ENCODE measurements around the gene GFM1. TPM values are rescaled to one million over a fixed set of nuclear protein-coding genes. Genes with fewer than 3 reads are reported as not detected.

Gene GFM1
- total RNA-seq, 1 donor from 2014 or later: 56.4 TPM

DNA sequence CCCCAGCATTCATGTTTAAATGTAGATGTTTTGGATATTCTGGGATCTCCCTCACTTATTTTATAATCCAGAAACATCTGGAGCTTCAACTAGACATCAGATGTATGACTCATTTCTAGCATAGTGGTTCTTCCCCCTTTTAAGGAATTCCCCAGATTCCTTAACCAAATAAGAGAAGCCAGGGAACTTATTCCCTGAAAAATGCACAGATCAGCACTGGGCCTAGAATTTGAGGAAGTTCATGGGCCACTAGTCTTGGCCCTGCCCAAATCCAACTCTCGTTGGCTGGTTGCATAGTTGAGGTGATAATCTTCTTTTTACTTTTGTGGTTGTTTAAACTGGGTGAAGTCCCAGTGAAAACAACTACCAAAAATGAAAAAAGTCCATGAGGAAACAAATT lies 67.6 kb downstream of the GFM1 start:
- CTCF ChIA-PET: no interaction called here
- intact Hi-C loops (cut with micrococcal nuclease): no loop called here
- Mint-ChIP-seq H3K9me3 (no peaks in the 10 kb centered on the region), H3K27ac (no peak overlapping the region), H3K36me3 (ENCODE audit: low read depth) (peaks cover 60% of the 10 kb centered on the region), H3K27me3 (no peaks in the 10 kb centered on the region), H3K4me3 (no peak overlapping the region), H3K4me1 (peaks cover 5% of the 10 kb centered on the region)
- DNase-seq (no peak), ATAC-seq (ENCODE audit: low read depth) (no peak)
- TF ChIP-seq CTCF (IDR thresholded peaks at IDR 0.05): no peak
- POLR2A ChIA-PET: no interaction called here

DNA sequence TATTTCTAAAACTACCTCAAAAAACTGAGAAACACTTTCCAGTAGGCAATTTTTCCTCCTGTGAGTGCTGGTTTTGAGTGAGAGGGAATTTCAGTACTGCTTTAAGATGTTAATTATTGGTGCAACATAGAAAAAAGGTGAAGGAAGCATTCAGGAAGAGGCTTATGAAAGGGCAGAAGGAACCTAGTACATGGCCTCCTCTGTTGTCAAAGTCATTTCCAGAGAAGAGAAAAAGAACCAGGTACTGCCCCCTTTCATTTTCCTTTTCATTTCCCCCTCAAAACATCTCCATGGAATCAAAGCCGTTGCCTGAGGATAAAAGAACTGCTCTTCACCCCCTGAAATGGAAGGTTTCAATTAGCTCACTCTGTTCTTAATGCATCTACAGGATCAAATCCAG lies 68.1 kb downstream of the GFM1 start:
- DNase-seq (no peak), ATAC-seq (ENCODE audit: low read depth) (no peak)
- Mint-ChIP-seq H3K4me3 (no peak overlapping the region), H3K4me1 (peaks cover 5% of the 10 kb centered on the region), H3K36me3 (ENCODE audit: low read depth) (peaks cover 54% of the 10 kb centered on the region), H3K9me3 (no peaks in the 10 kb centered on the region), H3K27me3 (no peaks in the 10 kb centered on the region), H3K27ac (no peak overlapping the region)
- intact Hi-C loops (cut with micrococcal nuclease): no loop called here
- ChIA-PET POLR2A (no interaction called here), CTCF (no interaction called here)
- no peak for TF ChIP-seq CTCF (IDR thresholded peaks at IDR 0.05)

GRCh38 chr3:158713094-158713499 lies 68.8 kb downstream of the GFM1 start:
- DNase-seq: no peak
- POLR2A ChIA-PET: no interaction called here
- peaks cover 50% of the 10 kb centered on the region for H3K36me3 Mint-ChIP-seq (ENCODE audit: low read depth)
- ATAC-seq (ENCODE audit: low read depth): no peak
- H3K4me3 Mint-ChIP-seq: no peak overlapping the region
- intact Hi-C loops (cut with micrococcal nuclease): no loop called here
- H3K9me3 Mint-ChIP-seq: no peaks in the 10 kb centered on the region
- H3K27ac Mint-ChIP-seq: no peak overlapping the region
- peaks cover 5% of the 10 kb centered on the region for H3K4me1 Mint-ChIP-seq
- H3K27me3 Mint-ChIP-seq: no peaks in the 10 kb centered on the region
- no peak for TF ChIP-seq CTCF (IDR thresholded peaks at IDR 0.05)
- CTCF ChIA-PET: interaction anchor here (1.0 kb wide), 1 partner anchor 14 kb away, joined by 6 read pairs; no protein-coding TSS in a partner anchor

GRCh38 chr3:158717576-158717975 lies 73.2 kb downstream of the GFM1 start:
- no peak for TF ChIP-seq CTCF (IDR thresholded peaks at IDR 0.05)
- ATAC-seq (ENCODE audit: low read depth): no peak
- no peaks in the 10 kb centered on the region for H3K27me3 Mint-ChIP-seq
- peaks cover 2% of the 10 kb centered on the region for H3K4me1 Mint-ChIP-seq
- H3K36me3 Mint-ChIP-seq (ENCODE audit: low read depth): peaks cover 20% of the 10 kb centered on the region
- DNase-seq: no peak
- H3K9me3 Mint-ChIP-seq: no peaks in the 10 kb centered on the region
- POLR2A ChIA-PET: interaction anchor here (0.6 kb wide), 1 partner anchor 54 kb away, joined by 3 read pairs; no protein-coding TSS in a partner anchor
- H3K27ac Mint-ChIP-seq: no peak overlapping the region
- CTCF ChIA-PET: interaction anchor here (1.7 kb wide), 1 partner anchor 10 kb away, joined by 8 read pairs; no protein-coding TSS in a partner anchor
- intact Hi-C loops (cut with micrococcal nuclease): no loop called here
- H3K4me3 Mint-ChIP-seq: no peak overlapping the region

GRCh38 chr3:158718490-158719170 lies 74.3 kb downstream of the GFM1 start:
- peaks cover 13% of the 10 kb centered on the region for H3K36me3 Mint-ChIP-seq (ENCODE audit: low read depth)
- POLR2A ChIA-PET: no interaction called here
- no peak overlapping the region for H3K4me3 Mint-ChIP-seq
- peaks cover 12% of the 10 kb centered on the region for H3K4me1 Mint-ChIP-seq
- no peaks in the 10 kb centered on the region for H3K9me3 Mint-ChIP-seq
- CTCF ChIA-PET: interaction anchor here (0.6 to 1.4 kb wide), 2 partner anchors 9 to 1098 kb away, joined by 3 to 4 read pairs; no protein-coding TSS in a partner anchor
- no peak for DNase-seq
- TF ChIP-seq CTCF (IDR thresholded peaks at IDR 0.05): no peak
- ATAC-seq (ENCODE audit: low read depth): no peak
- H3K27ac Mint-ChIP-seq: no peak overlapping the region
- intact Hi-C loops (cut with micrococcal nuclease): no loop called here
- H3K27me3 Mint-ChIP-seq: no peaks in the 10 kb centered on the region

Measured in activated B cell treated with CpG ODN at 0.5 μM for 24 hours (primary cell).